ENCODE results near the gene UBE2H.
"Not testable (repeated sequence)": the region's sequence is repeated elsewhere in the genome, so short reads cannot be mapped to it uniquely, and the experiment has no call there.

The UBE2H gene

GRCh38 chr7:129829737-129830631 lies 122.8 kb downstream of the UBE2H start:
- TF ChIP-seq CTCF (IDR thresholded peaks at IDR 0.05; ENCODE audit: low read depth, low read length): peak; percentile 80
- H3K9me3 ChIP-seq (ENCODE audit: severe bottlenecking): no peaks in the 10 kb centered on the region
- peak; percentile 93 for DNase-seq
- H3K36me3 ChIP-seq: no peaks in the 10 kb centered on the region; the same call in 1 of the 2 replicates
- peak overlapping the region; percentile 91 for H3K27ac ChIP-seq
- H3K4me3 ChIP-seq (ENCODE audit: low read depth, low read length): peak overlapping the region; percentile 20
- H3K27me3 ChIP-seq (ENCODE audit: insufficient read depth, low read depth, severe bottlenecking): no peaks in the 10 kb centered on the region

GRCh38 chr7:129828989-129829736 lies 123.6 kb downstream of the UBE2H start:
- Histone ChIP-seq H3K4me3 (ENCODE audit: low read depth, low read length) (no peak overlapping the region), H3K27me3 (ENCODE audit: insufficient read depth, low read depth, severe bottlenecking) (no peaks in the 10 kb centered on the region), H3K36me3 (no peaks in the 10 kb centered on the region; the same call in 1 of the 2 replicates), H3K27ac (peak overlapping the region; percentile 91), H3K9me3 (ENCODE audit: severe bottlenecking) (no peaks in the 10 kb centered on the region)
- DNase-seq: peak; percentile 78
- peak; percentile 41; the same call in 1 of the 2 replicates for TF ChIP-seq CTCF (IDR thresholded peaks at IDR 0.05; ENCODE audit: low read depth, low read length)

GRCh38 chr7:129828078-129828762 lies 124.5 kb downstream of the UBE2H start:
- TF ChIP-seq CTCF (IDR thresholded peaks at IDR 0.05; ENCODE audit: low read depth, low read length): no peak
- Histone ChIP-seq H3K27me3 (ENCODE audit: insufficient read depth, low read depth, severe bottlenecking) (no peaks in the 10 kb centered on the region), H3K9me3 (ENCODE audit: severe bottlenecking) (no peaks in the 10 kb centered on the region), H3K27ac (peak overlapping the region; percentile 91), H3K4me3 (ENCODE audit: low read depth, low read length) (no peak overlapping the region), H3K36me3 (no peaks in the 10 kb centered on the region; the same call in 1 of the 2 replicates)
- no peak for DNase-seq

- no peak for DNase-seq
- H3K9me3 ChIP-seq (ENCODE audit: severe bottlenecking): no peaks in the 10 kb centered on the region
- H3K4me3 ChIP-seq (ENCODE audit: low read depth, low read length): no peak overlapping the region
- H3K27me3 ChIP-seq (ENCODE audit: insufficient read depth, low read depth, severe bottlenecking): no peaks in the 10 kb centered on the region
- no peak overlapping the region for H3K27ac ChIP-seq
- no peak for TF ChIP-seq CTCF (IDR thresholded peaks at IDR 0.05; ENCODE audit: low read depth, low read length)
- H3K36me3 ChIP-seq: no peaks in the 10 kb centered on the region; the same call in 1 of the 2 replicates
Measured at GRCh38 chr7:129827467-129827990, 125.2 kb downstream of the UBE2H start.

GRCh38 chr7:129826895-129827294 lies 125.9 kb downstream of the UBE2H start:
- H3K27me3 ChIP-seq (ENCODE audit: insufficient read depth, low read depth, severe bottlenecking); H3K27ac ChIP-seq: not testable (repeated sequence)

More at GRCh38 chr7:129826895-129827294, 125.9 kb downstream of the UBE2H start:
- not testable (repeated sequence) for H3K4me3 ChIP-seq (ENCODE audit: low read depth, low read length); H3K9me3 ChIP-seq (ENCODE audit: severe bottlenecking); DNase-seq; H3K36me3 ChIP-seq

All from WERI-Rb-1 (cell line).